Thoracic aorta (tissue), 2 donors: ENCODE measurements around the gene CRACR2B. TPM values are rescaled to one million over a fixed set of nuclear protein-coding genes. Genes with fewer than 3 reads are reported as not detected.

Source experiments
- ATAC-seq: fragments of 150-250 bp; one replicate; pipeline ENCODE4 v1.8.0; 2017; ENCODE audit warnings: low read depth; ENCODE audit not compliant: insufficient number of reproducible peaks, low FRiP score
- DNase-seq: peaks from one replicate; pipeline ENCODE4 v3.0.0-alpha.2; 2020; ENCODE audit warnings: low spot score
- H3K27ac ChIP-seq, 2 donors: fragments of 200-600 bp; sonication (generic); 1 replicate in 1 of 2; 2 replicates in 1 of 2; pipeline ENCODE4 v1.5.1; 2016; ENCODE audit warnings: mild to moderate bottlenecking in 2 of 2, moderate library complexity in 2 of 2
- H3K27me3 ChIP-seq: fragments of 200-600 bp; sonication (generic); replicated peaks from 2 replicates; pipeline ENCODE4 v1.6.0; 2016; ENCODE audit warnings: mild to moderate bottlenecking; ENCODE audit not compliant: insufficient read depth
- H3K36me3 ChIP-seq: fragments of 200-600 bp; sonication (generic); one replicate; pipeline ENCODE4 v1.5.1; 2016
- H3K4me1 ChIP-seq, 2 donors: fragments of 200-600 bp; sonication (generic); 1 replicate in 1 of 2; 2 replicates in 1 of 2; pipeline versions ENCODE4 v1.5.1 to v1.6.0; 2016; ENCODE audit warnings: low read depth in 2 of 2, mild to moderate bottlenecking in 1 of 2; ENCODE audit not compliant: control insufficient read depth in 1 of 2
- H3K4me3 ChIP-seq: fragments of 200-600 bp; sonication (generic); 2 replicates; pipeline ENCODE4 v1.5.1; 2016; ENCODE audit warnings: mild to moderate bottlenecking
- H3K9me3 ChIP-seq: fragments of 200-600 bp; sonication (generic); 2 replicates; pipeline ENCODE4 v1.5.1; 2016
- total RNA-seq, 2 donors: library from RNA; depleted of rRNA; stranded (reverse); fragments of >200 nt; gene quantifications; one replicate each; pipeline versions ENCODE4 v1.1.0 to v1.2.3, GENCODE V29; 2016
- TF ChIP-seq, protein P1 (sequence below): fragments of 200-600 bp; sonication (generic); IDR thresholded peaks from one replicate; pipeline ENCODE4 v1.5.1; 2019; ENCODE audit warnings: antibody characterized with exemption

CRACR2B gene
- total RNA-seq, 2 donors from 2014 or later = 9.6 to 11.6 TPM

DNA sequence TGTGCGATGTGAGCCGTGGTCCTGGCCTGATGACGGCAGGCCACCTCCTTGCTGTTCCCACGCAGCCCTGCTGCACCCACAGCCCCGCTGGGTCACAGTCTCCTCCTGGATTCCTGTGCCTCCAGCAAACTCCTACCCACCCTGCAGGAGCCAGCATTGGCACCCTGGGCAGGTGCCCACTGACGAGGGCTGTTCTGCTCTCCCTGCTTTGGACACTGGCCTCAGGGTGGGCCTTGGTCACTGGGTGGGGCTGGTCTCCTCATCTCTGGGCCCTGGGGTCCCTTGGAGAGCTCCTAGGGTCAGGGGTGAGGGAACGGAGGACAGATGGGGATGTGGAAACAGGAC lies 27.6 kb downstream of the CRACR2B start:
- H3K4me3 ChIP-seq = no peak overlapping the region
- no peak for ATAC-seq
- DNase-seq = no peak
- H3K4me1 ChIP-seq = peaks cover under 1 to 9% of the 10 kb centered on the region in 2 donors
- H3K36me3 ChIP-seq = no peaks in the 10 kb centered on the region
- H3K27me3 ChIP-seq = no peaks in the 10 kb centered on the region
- TF ChIP-seq, protein P1, sequence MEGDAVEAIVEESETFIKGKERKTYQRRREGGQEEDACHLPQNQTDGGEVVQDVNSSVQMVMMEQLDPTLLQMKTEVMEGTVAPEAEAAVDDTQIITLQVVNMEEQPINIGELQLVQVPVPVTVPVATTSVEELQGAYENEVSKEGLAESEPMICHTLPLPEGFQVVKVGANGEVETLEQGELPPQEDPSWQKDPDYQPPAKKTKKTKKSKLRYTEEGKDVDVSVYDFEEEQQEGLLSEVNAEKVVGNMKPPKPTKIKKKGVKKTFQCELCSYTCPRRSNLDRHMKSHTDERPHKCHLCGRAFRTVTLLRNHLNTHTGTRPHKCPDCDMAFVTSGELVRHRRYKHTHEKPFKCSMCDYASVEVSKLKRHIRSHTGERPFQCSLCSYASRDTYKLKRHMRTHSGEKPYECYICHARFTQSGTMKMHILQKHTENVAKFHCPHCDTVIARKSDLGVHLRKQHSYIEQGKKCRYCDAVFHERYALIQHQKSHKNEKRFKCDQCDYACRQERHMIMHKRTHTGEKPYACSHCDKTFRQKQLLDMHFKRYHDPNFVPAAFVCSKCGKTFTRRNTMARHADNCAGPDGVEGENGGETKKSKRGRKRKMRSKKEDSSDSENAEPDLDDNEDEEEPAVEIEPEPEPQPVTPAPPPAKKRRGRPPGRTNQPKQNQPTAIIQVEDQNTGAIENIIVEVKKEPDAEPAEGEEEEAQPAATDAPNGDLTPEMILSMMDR = no peak
- H3K27ac ChIP-seq = no peak overlapping the region
- H3K9me3 ChIP-seq = no peaks in the 10 kb centered on the region

DNA sequence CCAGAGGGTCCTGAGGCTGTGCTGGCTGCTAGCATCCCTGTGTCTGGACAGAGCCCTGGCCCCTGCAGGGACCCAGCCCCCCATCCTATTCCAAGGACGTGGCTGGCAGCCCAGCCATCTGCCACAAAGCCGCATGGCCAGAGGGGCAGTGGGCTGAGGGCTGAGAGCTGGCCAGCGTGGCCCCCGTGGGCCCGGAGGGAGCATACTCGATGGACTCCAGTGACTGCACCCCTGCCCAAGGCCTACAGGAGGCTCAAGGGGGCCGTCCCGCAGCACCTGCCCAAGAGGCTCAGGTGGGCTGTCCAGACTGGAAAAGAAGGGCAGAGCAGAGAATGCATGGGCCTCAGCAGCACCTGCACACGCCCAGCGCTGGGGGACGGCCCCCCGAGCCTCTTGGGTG lies 28.1 kb downstream of the CRACR2B start:
- TF ChIP-seq, protein P1 = no peak
- no peak overlapping the region for H3K4me3 ChIP-seq
- H3K27me3 ChIP-seq = no peaks in the 10 kb centered on the region
- H3K9me3 ChIP-seq = no peaks in the 10 kb centered on the region
- no peak overlapping the region for H3K27ac ChIP-seq
- DNase-seq (no peak), ATAC-seq (no peak)
- H3K4me1 ChIP-seq = peaks cover 0 to 7% of the 10 kb centered on the region in 2 donors
- no peaks in the 10 kb centered on the region for H3K36me3 ChIP-seq

DNA sequence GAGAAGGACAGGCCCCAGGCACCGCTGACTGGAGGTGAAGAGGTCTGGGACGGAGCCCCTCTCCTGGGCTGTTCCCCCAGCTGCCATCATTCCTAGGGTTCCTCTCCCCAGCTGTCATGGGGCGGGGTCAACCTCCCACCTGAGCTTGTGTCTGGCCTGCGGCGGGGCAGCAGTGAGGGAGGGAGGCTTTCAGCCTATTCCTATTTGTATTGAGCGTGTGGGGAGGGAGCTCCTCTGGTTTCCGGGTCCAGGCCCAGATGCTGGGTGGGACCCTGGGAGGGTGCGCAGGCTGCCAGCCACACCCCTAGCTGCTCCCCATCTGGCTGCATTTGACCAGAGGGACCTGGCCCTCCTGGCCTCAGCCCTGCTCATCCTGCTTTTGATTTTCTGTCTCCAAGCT lies 28.7 kb downstream of the CRACR2B start:
- Histone ChIP-seq H3K27me3 (no peaks in the 10 kb centered on the region), H3K9me3 (no peaks in the 10 kb centered on the region), H3K36me3 (no peaks in the 10 kb centered on the region), H3K27ac (no peak overlapping the region), H3K4me1 (peaks cover 0 to 7% of the 10 kb centered on the region in 2 donors), H3K4me3 (no peak overlapping the region)
- DNase-seq (no peak), ATAC-seq (no peak)
- TF ChIP-seq, protein P1 = no peak

DNA sequence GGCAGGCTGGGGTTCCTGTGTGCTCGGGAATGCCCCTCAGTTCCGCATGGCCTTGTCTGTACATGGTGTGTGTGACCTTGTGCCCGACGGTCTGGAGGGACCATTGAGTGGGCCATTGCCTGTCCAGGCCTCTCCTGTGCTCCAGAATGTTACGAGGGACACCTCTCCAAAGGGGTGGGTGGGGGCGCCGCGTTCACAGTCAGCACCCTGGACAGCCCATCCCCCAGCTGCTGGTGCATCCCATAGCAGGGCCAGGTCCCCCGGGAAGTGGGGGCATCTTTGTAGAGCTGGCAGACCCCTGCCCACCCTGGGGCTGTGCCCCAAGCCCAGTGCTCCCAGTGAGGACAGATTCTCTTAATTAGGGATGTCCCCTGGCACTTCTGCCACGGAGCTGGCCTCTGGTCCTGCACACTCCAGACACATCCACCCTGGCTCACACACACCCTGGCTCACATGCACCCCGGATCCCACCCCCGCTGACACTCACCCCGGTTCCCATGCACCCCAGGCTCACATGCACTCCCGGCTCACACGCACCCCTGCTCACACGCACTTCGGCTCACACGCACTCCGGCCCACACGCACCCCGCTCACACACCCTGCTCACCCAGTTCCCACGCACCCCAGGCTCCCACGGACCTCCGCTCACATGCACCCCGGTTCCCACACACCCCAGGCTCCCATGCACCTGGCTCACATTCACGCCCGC lies 30.5 kb downstream of the CRACR2B start:
- TF ChIP-seq, protein P1 = no peak
- DNase-seq = no peak
- H3K4me3 ChIP-seq = no peak overlapping the region
- ATAC-seq = no peak
- H3K36me3 ChIP-seq = no peaks in the 10 kb centered on the region
- peaks cover 0 to 7% of the 10 kb centered on the region in 2 donors for H3K4me1 ChIP-seq
- H3K27ac ChIP-seq = no peak overlapping the region
- H3K9me3 ChIP-seq = no peaks in the 10 kb centered on the region
- H3K27me3 ChIP-seq = no peaks in the 10 kb centered on the region

DNA sequence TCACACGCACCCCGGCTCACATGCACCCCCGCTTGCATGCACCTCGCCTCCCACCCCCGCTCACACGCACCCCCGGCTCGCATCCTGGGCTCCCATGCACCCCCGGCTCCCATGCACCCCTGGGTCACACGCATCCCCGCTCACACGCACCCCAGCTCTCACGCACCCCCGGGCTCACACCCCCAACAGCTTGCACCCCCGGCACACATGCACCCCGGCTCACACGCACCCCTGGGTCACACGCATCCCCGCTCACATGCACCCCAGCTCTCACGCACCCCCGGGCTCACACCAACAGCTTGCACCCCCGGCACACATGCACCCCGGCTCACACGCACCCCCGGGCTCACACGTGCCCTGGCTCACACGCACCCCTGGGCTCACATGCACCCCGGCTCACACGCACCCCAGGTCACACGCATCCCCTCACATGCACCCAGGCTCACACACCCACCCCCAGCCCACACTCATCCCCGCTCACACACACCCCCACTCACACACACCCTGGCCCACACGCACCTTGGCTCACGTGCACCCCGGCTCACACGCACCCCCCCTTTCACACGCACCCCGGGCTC lies 31.1 kb downstream of the CRACR2B start:
- TF ChIP-seq, protein P1 = no peak
- Histone ChIP-seq H3K27me3 (no peaks in the 10 kb centered on the region), H3K9me3 (no peaks in the 10 kb centered on the region), H3K4me1 (peaks cover 0 to 7% of the 10 kb centered on the region in 2 donors), H3K4me3 (no peak overlapping the region), H3K27ac (no peak overlapping the region), H3K36me3 (no peaks in the 10 kb centered on the region)
- no peak for ATAC-seq
- no peak for DNase-seq
